K562 (cell line): Measurements from ENCODE around the gene ZNF319. TPM values are rescaled to one million over a fixed set of nuclear protein-coding genes. Genes with fewer than 3 reads are reported as not detected.

Source experiments
- CBFB ChIP-seq: sonication (generic); formaldehyde crosslinking; IDR thresholded peaks from 2 replicates; pipeline ENCODE4 v1.4.0; 2020; ENCODE audit warnings: mild to moderate bottlenecking, missing genetic modification reagents
- DPF2 ChIP-seq: fragments of 450-650 bp; IDR thresholded peaks from 2 replicates; pipeline ENCODE4 v1.6.1; 2016
- E2F4 ChIP-seq: sonication (generic); formaldehyde crosslinking; IDR thresholded peaks from 2 replicates; pipeline ENCODE4 v1.8.0; 2022; ENCODE audit warnings: mild to moderate bottlenecking, low read depth, missing genetic modification reagents
- POLR2H ChIP-seq: IDR thresholded peaks from 2 replicates; pipeline ENCODE4 v1.6.1; 2016; ENCODE audit warnings: missing genetic modification characterization, low read depth, mild to moderate bottlenecking, control low read depth, missing compliant biosample characterization, moderate library complexity
- ZBTB40 ChIP-seq, 2 experiments: fragments of 450-650 bp in 1 of 2; sonication (generic) in 1 of 2; formaldehyde crosslinking in 1 of 2; IDR thresholded peaks; 2 replicates each; pipeline versions ENCODE4 v1.7.1 to v1.9.0; 2016 to 2022; ENCODE audit warnings: inconsistent platforms in 1 of 2, mild to moderate bottlenecking in 1 of 2, missing genetic modification reagents in 1 of 2
- ZNF280A ChIP-seq: fragments of 450-650 bp; IDR thresholded peaks from 2 replicates; pipeline ENCODE4 v1.6.1; 2018; ENCODE audit warnings: mild to moderate bottlenecking, low read depth; ENCODE audit not compliant: partially characterized antibody
- ZNF79 ChIP-seq: fragments of 250-450 bp; sonication (Bioruptor Pico); IDR thresholded peaks from 2 replicates; pipeline ENCODE4 v1.4.0; 2020; ENCODE audit warnings: low read depth, mild to moderate bottlenecking, moderate library complexity
- polyA plus RNA-seq, 8 experiments: library from polyadenylated mRNA; depleted of rRNA in 4 of 8; stranded (reverse) in 5 of 8; unstranded in 3 of 8; fragments of >200 nt; fragmentation: Nextera tagmentation in 2 of 8; fragmentation: Illumina TruSeq in 1 of 8; extraction: Ambion mirVana in 2 of 8; extraction: Trizol in 1 of 8; gene quantifications; 2 replicates each; pipeline versions ENCODE4 v1.2.1 to v1.2.3, GENCODE V29; 2011 to 2014; ENCODE audit warnings: inconsistent platforms in 1 of 8, missing spikeins in 1 of 8
- total RNA-seq, 7 experiments: library from RNA; depleted of rRNA in 6 of 7; stranded (reverse); fragments of >200 nt in 6 of 7; fragmentation: Illumina TruSeq in 2 of 7; extraction: Trizol in 2 of 7; gene quantifications; 2 replicates each; pipeline versions ENCODE4 v1.2.1 to v1.2.3, GENCODE V29; 2011 to 2021; ENCODE audit warnings: low replicate concordance in 1 of 7
- TF ChIP-seq, protein P1 (sequence below): sonication (generic); formaldehyde crosslinking; IDR thresholded peaks from 2 replicates; pipeline ENCODE4 v1.9.0; 2022; ENCODE audit warnings: mild to moderate bottlenecking, missing genetic modification reagents
- TF ChIP-seq, protein P2 (sequence below): sonication (generic); formaldehyde crosslinking; IDR thresholded peaks from 2 replicates; pipeline ENCODE4 v1.5.0; 2020; ENCODE audit warnings: missing genetic modification reagents
- TF ChIP-seq, protein P3 (sequence below): fragments of 450-650 bp; IDR thresholded peaks from one replicate; pipeline ENCODE4 v1.6.1; 2018; ENCODE audit warnings: mild to moderate bottlenecking, moderate library complexity; ENCODE audit not compliant: partially characterized antibody

Gene ZNF319
- total and polyA plus RNA-seq, 9 of the 15 experiments (the other 6 are each of a cell fraction or from before 2014, with no cell fraction given), result 0.20 to 5.7 (median 1.4) TPM

DNA sequence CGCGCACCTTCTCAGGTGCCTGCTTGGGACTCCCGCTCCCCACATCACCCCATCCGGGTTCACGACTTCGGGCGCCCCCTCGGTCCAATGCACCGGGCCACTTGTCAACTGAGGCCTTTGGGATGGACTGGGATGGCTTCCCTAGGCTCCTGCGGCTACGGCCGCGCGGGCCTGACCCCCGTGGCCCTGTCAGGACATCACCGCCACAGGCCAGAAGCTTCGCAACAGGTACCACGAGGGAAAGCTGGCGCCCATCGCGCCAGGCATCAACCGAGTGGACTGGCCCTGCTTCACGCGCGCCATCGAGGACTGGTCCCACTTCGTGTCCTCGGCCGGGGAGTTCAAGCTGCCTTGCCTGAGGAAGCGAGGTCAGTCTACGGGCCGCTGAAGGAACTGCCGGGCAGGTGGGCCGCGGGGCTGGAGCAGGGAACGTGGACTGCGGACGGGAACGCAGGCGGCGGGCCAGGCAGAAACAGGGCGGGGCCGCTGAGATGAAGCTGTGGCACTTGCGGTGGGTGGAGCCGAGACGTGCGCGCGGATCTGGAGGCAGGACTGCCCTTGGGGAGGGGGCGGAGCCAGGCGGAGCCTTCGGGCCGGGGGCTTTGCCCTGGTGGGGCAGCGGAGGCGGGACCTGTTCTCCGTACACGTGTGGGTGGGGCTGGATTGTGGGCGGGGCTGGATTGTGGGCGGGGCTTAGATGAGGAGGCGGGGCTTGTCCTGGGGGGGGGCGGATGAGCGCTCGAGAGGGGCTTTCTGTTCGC is 15.8 kb downstream of the ZNF319 start (continued):
- TF ChIP-seq, protein P1, sequence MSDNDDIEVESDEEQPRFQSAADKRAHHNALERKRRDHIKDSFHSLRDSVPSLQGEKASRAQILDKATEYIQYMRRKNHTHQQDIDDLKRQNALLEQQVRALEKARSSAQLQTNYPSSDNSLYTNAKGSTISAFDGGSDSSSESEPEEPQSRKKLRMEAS, result peak; percentile 85
- peak; percentile 54 for TF ChIP-seq ZBTB40 (IDR thresholded peaks at IDR 0.05)
- no peak for TF ChIP-seq ZBTB40 (CRISPR knock-in tag; IDR thresholded peaks at IDR 0.05)
- no peak for TF ChIP-seq POLR2H (tag)
- TF ChIP-seq ZNF79 (CRISPR knock-in tag), result no peak
- no peak for TF ChIP-seq DPF2
- TF ChIP-seq, protein P2, sequence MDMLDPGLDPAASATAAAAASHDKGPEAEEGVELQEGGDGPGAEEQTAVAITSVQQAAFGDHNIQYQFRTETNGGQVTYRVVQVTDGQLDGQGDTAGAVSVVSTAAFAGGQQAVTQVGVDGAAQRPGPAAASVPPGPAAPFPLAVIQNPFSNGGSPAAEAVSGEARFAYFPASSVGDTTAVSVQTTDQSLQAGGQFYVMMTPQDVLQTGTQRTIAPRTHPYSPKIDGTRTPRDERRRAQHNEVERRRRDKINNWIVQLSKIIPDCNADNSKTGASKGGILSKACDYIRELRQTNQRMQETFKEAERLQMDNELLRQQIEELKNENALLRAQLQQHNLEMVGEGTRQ (CRISPR knock-in tag), result no peak
- 0 out of 2 replicates have a peak, but pooled peaks have one; percentile 59 for TF ChIP-seq CBFB
- TF ChIP-seq, protein P3, sequence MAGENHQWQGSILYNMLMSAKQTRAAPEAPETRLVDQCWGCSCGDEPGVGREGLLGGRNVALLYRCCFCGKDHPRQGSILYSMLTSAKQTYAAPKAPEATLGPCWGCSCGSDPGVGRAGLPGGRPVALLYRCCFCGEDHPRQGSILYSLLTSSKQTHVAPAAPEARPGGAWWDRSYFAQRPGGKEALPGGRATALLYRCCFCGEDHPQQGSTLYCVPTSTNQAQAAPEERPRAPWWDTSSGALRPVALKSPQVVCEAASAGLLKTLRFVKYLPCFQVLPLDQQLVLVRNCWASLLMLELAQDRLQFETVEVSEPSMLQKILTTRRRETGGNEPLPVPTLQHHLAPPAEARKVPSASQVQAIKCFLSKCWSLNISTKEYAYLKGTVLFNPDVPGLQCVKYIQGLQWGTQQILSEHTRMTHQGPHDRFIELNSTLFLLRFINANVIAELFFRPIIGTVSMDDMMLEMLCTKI, result no peak
- TF ChIP-seq ZNF280A, result no peak
- peak; percentile 50; the same call in 1 of the 2 replicates for TF ChIP-seq E2F4 (CRISPR knock-in tag)
